Liver (tissue), 3 donors: Measurements from ENCODE around the gene RASA1.

Source experiments
- ATF3 ChIP-seq: IDR thresholded peaks from 2 replicates; pipeline ENCODE4 v1.6.1; 2016; ENCODE audit warnings: antibody characterized with exemption
- CTCF ChIP-seq: fragments of 150-350 bp; IDR thresholded peaks from 2 replicates; pipeline ENCODE4 v1.5.1; 2017; ENCODE audit warnings: improper control_type of control experiment, low read depth, low read length; ENCODE audit not compliant: missing input control
- EGR1 ChIP-seq, 2 donors: IDR thresholded peaks; 2 replicates each; pipeline ENCODE4 v1.6.1; 2016 to 2018; ENCODE audit warnings: antibody characterized with exemption in 2 of 2, low read depth in 2 of 2
- FOXA1 ChIP-seq: IDR thresholded peaks from 2 replicates; pipeline ENCODE4 v1.6.1; 2016; ENCODE audit warnings: antibody characterized with exemption
- GABPA ChIP-seq, 2 donors: IDR thresholded peaks in 1 of 2; conservative IDR thresholded peaks in 1 of 2; 2 replicates each; pipeline ENCODE4 v1.6.1; 2016; ENCODE audit warnings: antibody characterized with exemption in 2 of 2, mild to moderate bottlenecking in 1 of 2, moderate library complexity in 1 of 2
- HNF4G ChIP-seq: IDR thresholded peaks from 2 replicates; pipeline ENCODE4 v1.6.1; 2016; ENCODE audit warnings: antibody characterized with exemption
- JUND ChIP-seq, 2 donors: IDR thresholded peaks; 2 replicates each; pipeline ENCODE4 v1.6.1; 2016; ENCODE audit warnings: antibody characterized with exemption in 2 of 2
- MAX ChIP-seq: IDR thresholded peaks from 2 replicates; pipeline ENCODE4 v1.6.1; 2016; ENCODE audit warnings: antibody characterized with exemption
- RAD21 ChIP-seq, 2 donors: IDR thresholded peaks; 2 replicates each; pipeline ENCODE4 v1.6.1; 2016; ENCODE audit warnings: antibody characterized with exemption in 2 of 2, mild to moderate bottlenecking in 2 of 2
- REST ChIP-seq: IDR thresholded peaks from 2 replicates; pipeline ENCODE4 v1.6.1; 2016; ENCODE audit warnings: antibody characterized with exemption, mild to moderate bottlenecking
- SP1 ChIP-seq: IDR thresholded peaks from 2 replicates; pipeline ENCODE4 v1.6.1; 2018; ENCODE audit warnings: antibody characterized with exemption, mild to moderate bottlenecking
- TAF1 ChIP-seq: conservative IDR thresholded peaks from 2 replicates; pipeline ENCODE4 v1.6.1; 2016; ENCODE audit warnings: antibody characterized with exemption, mild to moderate bottlenecking
- YY1 ChIP-seq: IDR thresholded peaks from 2 replicates; pipeline ENCODE4 v1.6.1; 2016; ENCODE audit warnings: antibody characterized with exemption, mild to moderate bottlenecking
- ZBTB33 ChIP-seq: IDR thresholded peaks from 2 replicates; pipeline ENCODE4 v1.6.1; 2016; ENCODE audit warnings: antibody characterized with exemption
- donor health status: healthy.
- donor health status: healthy.

- TF ChIP-seq FOXA1 (no peak), CTCF (no peak), YY1 (no peak), ATF3 (no peak), MAX (no peak), EGR1 (IDR thresholded peaks at IDR 0.05; ENCODE audit: low read depth in 2 of 2) (no peak), HNF4G (no peak), JUND (IDR thresholded peaks at IDR 0.05) (no peak), RAD21 (IDR thresholded peaks at IDR 0.05) (no peak), SP1 (no peak), TAF1 (no peak), GABPA (IDR thresholded peaks at IDR 0.05 in 1 of 2, conservative IDR thresholded peaks at IDR 0.05 in 1 of 2) (no peak), REST (no peak), ZBTB33 (no peak)
Observed at GRCh38 chr5:87359106-87359505, 91.4 kb downstream of the RASA1 start.
